GM19395 (cell line): ENCODE results near the gene LBR.

ENCODE experiments used
- ATAC-seq: cut with Tn5 transposase; IDR thresholded peaks from one replicate; pipeline ENCODE4 v1.9.1; 2021; ENCODE audit warnings: mild to moderate bottlenecking, moderate library complexity; ENCODE audit not compliant: unreplicated experiment

The LBR gene

DNA sequence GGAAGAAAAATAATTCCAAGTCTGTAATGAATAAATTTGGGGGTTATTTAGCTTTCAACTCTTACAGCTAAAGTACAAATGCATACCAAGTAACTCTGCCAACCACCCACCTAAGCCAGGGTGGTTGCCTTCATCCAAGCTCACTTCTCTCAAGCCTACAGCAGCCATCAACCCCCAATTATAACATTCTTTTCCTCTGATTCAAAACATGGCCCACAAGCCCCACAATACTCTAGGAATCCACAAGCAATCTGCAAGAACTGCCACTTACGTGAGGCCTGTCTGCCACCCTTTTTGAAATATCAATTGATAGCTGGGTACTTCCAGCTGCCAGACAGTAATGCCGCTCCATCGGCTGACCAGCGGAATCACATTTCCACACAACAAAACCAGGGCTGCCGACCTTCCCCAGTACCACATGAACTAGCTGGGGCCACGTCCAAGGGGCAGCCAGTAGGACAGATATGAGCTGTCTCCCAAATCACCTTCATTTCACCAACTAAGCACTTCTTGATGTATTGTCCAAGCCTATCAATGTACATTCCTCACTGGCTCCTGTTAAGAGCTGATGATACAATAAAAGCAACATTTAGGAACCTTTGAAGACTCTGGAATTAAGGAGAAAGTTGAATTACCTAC lies 3.2 kb downstream of the LBR start:
- ATAC-seq, result no peak

DNA sequence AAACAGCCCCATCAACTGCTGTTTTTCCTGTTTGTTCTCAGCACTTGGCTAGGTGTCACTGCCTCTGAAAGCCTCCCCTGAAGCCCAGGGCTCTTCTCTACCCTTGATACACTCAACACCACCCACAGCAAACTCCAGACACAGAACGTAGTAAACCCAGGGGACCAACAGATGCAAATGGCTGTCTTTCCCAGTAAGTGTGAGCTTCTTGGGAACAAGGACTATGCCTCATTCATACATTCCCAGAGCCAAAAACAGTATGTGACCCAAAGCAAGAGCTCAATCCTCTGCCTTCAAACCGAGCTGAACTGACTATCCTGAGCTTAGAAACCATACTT lies 4.4 kb downstream of the LBR start:
- no peak for ATAC-seq

DNA sequence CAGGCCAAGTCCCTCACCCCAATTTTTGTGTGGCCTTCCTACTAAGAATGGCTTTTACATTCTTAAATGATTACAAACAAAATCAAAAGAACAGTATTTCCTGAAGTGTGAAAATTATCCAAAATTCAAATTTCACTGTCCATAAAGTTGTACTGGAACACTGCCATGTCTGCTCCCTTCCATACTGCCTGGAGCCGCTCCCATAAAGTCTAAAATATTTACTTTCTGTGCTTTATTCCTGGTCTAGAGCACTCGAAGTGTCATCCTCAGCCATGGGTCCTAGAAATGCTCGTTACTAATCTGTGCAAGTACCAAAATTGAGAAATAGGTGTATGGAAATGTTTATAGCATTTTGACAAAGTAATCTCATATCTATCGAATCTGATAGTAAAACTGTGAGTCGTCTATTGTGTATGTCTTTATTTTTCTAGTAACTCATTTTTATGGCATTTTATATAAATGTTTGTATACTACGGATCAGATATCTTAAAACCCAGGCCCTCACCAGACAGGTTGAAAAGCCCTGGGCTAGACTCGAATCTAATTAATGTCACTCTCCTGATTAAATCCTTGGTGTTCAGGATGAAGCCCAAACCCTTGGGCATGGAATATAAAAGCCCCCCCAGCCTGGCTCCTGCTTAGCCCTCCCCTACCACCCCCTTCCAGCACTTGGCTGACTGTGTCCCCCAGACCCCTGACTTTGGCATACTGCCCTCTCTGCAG lies 4.9 kb downstream of the LBR start:
- ATAC-seq, result no peak

DNA sequence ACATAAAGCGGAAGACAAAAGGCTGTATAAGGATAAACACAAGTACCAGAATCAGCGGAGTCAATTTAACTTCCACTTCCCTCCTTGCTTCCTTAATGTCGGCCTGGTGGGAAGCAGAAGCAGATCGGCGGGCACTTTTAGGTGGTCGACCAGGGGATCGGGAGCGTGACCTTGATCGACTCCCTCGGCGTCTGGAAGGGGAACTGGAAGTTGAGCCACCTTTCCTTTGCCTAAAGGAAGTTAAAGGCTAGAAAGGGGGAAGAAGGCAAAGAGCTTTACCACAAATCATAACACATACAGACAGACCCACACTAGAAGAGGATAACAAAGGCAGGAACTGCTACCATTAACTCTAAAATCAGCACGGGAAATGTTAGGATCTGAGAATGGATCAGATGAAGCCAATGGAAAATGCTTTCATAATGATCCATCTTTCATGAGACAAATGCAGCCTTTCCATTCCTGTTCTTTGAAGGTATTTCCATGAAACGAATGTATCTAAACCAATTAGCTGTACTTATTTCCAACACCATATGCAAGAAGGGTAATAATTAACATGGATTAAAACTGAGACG lies 5.7 kb downstream of the LBR start:
- no peak for ATAC-seq

DNA sequence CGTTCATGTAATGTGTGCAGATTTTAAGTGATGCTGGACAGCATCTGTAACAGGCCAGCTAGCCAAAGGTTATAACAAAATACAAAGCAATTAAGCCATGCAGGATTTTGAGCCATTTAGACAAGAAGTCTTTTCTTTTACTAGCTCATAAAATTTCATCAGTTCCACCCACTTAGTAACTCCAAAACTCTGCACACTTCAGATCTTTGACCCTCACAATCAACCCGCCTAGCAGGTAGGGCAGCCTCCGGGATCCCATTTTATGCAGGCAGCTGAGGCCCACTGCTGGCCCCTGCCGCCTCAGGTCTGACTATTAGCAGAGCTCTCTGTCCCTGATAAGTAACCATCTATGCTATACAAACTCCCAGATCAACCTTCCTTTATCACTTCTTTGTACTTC lies 9.2 kb downstream of the LBR start:
- ATAC-seq, result no peak

DNA sequence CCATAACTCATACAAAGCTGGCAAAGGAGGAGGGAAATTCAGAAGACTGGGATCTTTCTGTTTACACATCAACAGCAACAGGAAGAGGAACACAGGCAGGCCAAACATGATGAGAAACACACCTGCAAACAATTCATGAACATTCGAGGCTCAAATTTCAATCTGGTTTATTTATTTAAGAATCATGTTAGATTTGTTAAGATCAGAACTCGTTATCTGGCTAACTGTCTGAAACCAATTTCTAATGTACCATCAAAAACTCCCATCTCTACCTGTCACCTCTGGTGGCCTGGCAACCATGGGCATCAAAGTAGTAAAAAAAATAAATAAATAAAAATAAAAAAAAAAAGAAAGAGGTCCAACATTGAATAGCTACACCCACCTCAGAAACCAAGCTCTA lies 9.8 kb downstream of the LBR start:
- ATAC-seq, result no peak

DNA sequence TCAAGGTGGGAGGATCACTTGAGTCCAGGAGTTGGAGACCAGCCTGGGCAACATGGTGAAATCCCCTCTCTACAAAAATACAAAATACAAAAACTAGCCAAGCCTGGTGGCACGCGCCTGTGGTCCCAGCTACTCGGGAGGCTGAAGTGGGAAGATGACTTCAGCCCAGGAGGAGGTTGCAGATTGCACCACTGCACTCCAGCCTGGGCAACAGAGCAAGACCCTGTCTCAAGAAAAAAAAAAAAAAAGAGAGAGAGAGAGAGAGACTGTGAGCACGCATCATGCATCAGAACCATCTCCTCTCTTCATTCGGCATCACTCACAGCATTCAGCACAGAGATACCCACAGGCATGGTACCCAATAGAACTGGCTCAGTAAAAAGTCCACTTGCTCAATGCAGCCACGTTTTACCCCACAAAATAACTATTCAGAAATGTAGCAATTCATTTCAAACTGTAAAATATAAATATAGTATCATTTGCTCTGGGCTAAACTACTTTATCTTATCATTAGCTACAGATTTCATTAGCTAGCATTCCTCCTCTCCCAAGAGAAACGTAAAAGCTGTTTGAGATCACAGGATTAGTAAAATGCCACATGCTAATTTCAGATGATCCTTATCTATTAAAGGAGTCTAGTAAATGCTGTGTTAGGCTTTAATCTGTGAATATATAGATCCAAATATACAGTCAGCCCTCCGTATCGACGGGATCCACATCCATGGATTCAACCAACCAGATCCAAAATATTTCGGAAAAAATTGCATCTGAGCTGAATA lies 11.7 kb downstream of the LBR start:
- ATAC-seq, result no peak

DNA sequence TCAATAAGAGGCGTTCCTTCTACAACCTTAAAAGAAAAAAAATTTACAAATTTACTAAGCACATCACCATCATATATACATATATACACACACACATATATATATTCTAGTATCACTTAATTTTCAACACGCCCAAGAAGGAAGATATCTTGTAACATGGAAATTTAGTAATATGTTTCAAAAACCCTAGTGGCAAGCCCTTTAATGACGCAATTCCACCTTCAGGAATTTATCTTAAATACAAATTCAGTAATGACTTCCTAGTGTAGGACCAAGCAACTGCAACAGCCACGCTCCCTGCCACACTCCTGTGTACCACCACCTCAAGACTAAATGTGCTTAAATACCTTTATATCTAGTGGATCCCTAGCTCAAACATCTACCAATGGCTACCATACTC lies 12.5 kb downstream of the LBR start:
- no peak for ATAC-seq

DNA sequence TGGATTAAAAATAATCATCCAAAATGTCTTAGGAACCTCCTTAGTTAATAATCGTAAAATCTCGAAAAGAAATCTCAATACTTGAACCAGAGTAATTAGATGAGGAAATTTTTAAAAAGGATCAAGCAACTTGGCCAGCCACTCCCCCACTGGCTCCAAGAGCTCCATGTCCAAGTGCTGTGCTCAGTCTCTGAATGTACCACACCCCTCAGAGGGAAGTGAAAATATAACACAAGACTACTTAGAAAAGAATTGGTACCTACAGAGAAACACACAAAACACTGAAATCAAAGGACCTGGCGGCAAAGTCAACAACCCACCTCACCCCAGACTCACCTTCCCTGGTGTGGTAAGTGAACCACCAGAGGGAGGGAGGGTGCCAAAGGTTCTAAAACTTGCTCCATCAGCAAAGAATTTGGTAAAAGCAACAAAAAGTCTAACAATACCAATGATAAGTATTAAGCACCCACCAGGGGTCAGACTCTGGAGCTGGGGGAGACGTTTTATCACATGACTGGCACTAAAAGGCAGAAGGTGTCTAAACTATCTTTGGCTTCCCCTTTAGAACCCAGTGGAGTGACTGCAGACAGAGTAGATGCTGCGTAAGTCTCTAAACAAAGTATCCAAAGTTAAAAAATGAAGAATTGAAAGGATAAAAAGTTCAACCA lies 14.0 kb downstream of the LBR start:
- no peak for ATAC-seq

DNA sequence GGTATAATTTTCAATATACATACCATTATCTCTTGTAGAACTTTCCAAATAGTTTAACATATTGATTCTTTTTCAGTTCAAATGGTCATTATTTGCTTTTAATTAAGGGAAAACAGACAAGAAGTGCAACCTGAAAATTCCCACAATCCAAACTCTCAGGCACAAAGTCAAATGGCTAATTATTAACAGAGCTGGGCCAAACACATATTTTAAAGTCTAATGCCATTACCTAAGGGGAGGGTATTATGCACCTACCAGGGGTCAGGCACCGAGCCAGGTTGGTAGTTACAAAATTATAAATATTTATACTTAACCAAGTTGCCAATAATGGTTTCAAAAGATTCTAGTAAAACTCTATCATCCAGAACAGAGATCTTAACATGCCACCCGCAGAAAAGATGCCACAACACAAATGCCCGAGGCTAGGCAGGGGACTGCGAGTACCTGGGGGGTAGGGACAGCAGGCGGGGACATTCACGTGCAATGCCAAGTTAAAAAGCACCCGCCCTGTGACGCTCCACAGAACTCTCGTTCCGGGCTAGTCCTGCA lies 15.0 kb downstream of the LBR start:
- ATAC-seq, result no peak

DNA sequence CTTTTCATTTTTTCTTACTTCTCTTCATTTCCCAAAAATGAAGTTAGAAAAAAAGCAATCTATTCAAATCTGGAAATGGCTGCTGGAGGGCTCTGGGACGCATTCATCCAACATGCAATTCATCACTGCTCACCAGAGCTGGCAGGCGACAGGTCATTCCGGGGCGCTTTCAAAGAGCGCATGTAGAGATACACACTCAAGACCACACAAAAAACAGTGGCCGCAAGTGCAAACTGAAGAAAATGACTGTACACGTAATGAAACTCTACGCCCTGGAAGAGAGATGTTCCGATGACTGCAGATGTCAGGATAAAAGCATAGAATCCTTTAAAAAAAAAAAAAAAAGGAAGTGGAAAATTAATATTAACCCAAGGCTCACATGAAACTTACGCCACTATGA lies 15.5 kb downstream of the LBR start:
- ATAC-seq, result no peak

DNA sequence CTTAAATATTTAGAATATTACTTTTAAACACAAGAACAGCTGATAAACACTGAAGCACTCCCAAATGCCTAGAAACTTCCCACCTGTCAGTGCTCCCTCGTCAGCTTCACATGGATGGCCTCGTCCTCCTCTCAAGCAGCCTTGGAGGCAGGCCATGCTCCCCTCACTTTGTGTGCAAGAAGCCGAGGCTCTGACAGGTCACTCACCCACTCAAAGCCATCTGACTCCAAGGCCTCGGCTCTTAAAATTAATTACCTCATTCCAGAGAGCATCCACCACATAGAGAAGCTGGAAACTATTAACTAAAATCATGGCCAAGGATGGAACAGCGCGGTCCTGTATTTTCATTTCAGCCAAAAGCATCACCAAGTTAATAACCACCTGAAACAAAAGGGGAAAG lies 17.8 kb downstream of the LBR start:
- ATAC-seq, result no peak

DNA sequence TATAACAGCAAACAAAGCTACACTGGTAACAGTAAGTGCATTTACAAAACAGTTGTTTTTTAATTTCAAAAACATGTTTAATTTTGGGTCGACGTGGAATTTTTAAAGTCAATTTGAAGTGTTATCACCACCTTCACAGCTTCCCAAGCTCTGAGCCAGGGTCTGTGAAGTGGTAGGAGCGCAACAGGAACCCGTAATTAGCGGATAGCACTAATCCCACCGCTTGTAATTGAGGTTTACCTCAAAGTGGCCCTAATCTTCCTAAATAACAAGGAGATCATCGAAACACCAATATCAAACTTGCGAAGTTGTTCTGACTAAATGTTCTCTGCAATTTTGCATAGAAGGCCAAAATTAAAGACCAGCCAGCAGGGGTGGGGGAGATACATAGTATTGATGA lies 18.8 kb downstream of the LBR start:
- ATAC-seq, result no peak

DNA sequence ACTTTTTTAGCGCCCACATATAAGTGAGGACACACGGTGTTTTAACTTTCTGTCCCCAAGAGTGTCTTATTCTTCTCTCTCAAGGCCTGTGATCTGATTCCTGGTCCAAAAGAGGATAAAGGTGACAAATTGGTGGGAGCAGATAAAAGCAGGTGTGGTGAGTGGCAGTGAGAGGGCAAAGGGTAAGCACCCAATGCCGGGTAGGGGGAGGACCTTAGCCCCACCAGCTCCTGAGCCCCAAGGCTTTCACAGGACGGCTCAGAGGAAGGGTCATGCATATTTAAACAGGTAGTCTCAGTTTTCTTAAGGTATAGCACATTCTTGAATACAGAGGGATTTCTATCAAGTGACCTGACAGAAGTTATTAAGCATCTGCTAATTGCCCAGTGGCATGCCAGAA lies 19.6 kb downstream of the LBR start:
- ATAC-seq, result no peak

DNA sequence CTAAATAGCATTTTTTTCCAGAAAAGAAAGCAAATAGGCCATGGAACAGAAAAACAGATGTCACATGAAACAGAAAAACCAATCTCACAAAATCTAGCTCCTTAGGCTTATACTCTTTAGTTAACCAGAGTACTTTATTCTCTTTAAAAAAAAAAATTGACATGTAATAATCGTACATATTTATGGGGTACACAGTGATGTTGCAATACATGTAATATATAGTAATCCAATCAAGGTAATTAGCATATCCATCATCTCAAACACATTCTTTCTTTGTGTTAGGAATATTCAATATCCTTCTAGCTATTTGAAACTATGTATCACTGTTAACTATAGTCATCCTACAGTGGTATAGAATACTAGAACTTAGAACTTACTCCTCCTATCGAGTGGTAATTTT lies 20.1 kb downstream of the LBR start:
- ATAC-seq, result no peak

DNA sequence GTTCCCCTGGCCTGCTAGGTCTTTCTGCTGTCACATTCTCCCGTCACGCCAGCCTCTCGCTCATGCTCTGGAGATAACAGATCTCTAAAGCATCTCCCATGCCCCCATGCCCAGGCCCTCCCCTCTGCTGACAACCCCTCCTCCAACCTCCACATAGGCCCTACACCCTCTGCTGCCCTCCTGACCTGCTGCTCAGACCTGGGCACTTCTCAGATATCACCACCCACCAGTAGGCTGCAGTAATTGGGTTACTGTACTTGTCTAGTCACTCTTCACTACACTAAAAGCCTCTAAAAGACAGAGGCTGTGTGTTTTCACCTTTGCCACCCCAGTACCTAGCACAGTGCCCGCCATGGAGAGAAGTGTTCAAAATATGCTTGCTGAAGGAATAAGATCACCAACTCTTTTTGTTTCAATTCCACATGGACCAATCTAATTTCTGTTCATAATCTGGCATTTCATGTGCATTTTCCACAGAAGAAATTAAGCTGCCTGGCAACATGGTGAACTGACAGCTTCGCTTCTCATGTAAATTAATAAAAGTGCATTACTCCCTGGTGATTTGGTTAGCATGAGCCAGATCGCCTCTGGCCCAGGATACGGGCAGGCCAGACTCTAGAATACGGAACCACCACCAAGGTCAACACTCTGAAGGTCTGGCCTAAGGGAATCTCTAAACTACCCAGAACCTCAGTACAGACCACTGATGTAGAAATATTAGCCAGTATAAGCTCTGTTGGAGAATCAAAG lies 20.7 kb downstream of the LBR start:
- ATAC-seq, result no peak

DNA sequence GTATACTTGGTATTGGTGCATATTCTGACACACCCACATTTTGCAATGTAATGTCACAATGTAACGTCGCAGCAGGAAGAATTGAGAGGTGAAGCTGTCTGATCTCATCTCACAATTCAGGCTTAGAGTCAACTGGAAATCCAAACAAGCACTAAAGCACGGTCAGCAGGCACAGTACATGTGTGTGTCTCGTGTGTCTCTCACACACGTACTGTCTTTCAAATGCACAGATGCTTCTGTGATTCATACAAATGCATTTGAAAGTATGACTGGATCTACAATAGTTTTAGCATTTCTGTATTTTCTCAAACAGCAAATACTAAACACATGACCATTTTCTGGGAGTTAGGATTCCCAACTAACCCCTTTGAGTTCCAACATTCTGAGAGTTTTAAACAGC lies 26.9 kb downstream of the LBR start:
- no peak for ATAC-seq

DNA sequence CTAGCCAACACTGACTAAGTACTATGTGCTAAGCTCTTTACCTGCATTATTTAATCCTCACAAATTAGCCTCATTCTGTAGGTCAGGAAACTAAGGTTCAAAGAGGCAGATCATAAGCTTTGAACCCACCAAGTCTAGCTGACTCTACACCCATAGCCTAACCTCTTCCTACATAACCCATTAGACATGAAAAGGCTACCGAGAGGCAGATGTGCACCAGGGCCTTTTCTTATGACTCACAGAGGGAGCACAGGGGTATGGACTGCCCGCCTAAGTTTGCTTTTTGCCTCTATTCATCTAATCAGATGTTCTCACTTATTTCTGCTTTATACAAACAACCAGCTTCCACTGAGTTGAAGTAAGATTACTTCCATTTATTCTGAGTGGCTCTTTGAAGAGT lies 31.5 kb downstream of the LBR start:
- ATAC-seq, result no peak

DNA sequence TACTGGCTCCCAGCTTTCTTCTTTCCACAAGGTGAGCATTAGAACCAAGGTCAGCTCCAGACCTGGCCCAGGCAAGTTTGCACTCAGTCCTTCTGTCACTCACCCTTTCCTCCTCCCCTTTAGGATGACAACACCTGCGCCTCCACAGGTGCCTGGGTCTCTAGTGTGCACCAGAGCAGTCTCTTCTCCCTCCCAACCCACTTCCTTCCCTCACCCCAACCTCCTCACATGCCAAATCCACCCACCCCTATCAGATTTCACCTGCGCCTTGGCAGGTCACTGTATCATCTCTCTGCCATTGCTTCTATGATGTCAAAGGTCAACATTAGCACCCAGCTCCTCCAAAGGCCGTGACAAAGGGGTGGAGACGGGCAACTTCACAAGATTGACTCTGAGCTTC lies 38.0 kb downstream of the LBR start:
- ATAC-seq, result no peak

DNA sequence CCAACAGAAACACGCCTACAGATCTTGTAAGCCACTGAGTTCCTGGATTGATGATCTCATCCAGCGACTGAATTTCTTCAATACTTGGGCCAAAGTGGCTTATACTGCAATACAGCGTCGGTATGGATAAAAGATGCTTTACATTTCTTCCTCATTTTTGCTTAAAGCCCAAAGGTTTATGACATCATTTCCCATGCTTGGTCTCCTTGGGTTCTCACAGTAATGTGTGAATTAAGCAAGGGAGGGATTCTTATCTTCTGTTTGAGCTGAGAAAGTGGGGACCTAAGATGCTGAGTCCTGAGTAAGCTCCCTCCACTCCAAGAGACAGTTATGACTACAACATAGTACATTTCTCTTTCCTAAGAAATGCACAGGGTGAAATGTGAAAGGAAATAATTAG lies 39.5 kb downstream of the LBR start:
- no peak for ATAC-seq
